ENCODE results near the gene MGMT.

The MGMT gene

GRCh38 chr10:129581827-129582411, 114.9 kb downstream of the MGMT start:
- in situ Hi-C loops (cut with MboI; ENCODE audit: low sequenced_read_pairs) = no loop called here

GRCh38 chr10:129583831-129584230, 116.8 kb downstream of the MGMT start:
- in situ Hi-C loops (cut with MboI; ENCODE audit: low sequenced_read_pairs) = no loop called here

GRCh38 chr10:129586898-129587443, 119.9 kb downstream of the MGMT start:
- in situ Hi-C loops (cut with MboI; ENCODE audit: low sequenced_read_pairs) = no loop called here

- in situ Hi-C loops (cut with MboI; ENCODE audit: low sequenced_read_pairs) = no loop called here
These were observed 122.5 kb downstream of the MGMT start for GRCh38 chr10:129589546-129589945.

GRCh38 chr10:129593953-129594352, 126.9 kb downstream of the MGMT start:
- in situ Hi-C loops (cut with MboI; ENCODE audit: low sequenced_read_pairs) = no loop called here

- in situ Hi-C loops (cut with MboI; ENCODE audit: low sequenced_read_pairs) = no loop called here
These were observed 127.8 kb downstream of the MGMT start for GRCh38 chr10:129594811-129595210.

GRCh38 chr10:129598413-129598812, 131.4 kb downstream of the MGMT start:
- in situ Hi-C loops (cut with MboI; ENCODE audit: low sequenced_read_pairs) = no loop called here

- in situ Hi-C loops (cut with MboI; ENCODE audit: low sequenced_read_pairs) = no loop called here
These were observed 132.1 kb downstream of the MGMT start for GRCh38 chr10:129599160-129599559.

- in situ Hi-C loops (cut with MboI; ENCODE audit: low sequenced_read_pairs) = no loop called here
These were observed 134.7 kb downstream of the MGMT start for GRCh38 chr10:129601737-129602136.

GRCh38 chr10:129602938-129603535, 136.0 kb downstream of the MGMT start:
- in situ Hi-C loops (cut with MboI; ENCODE audit: low sequenced_read_pairs) = no loop called here

- in situ Hi-C loops (cut with MboI; ENCODE audit: low sequenced_read_pairs) = no loop called here
These were observed 137.4 kb downstream of the MGMT start for GRCh38 chr10:129604333-129605032.

- in situ Hi-C loops (cut with MboI; ENCODE audit: low sequenced_read_pairs) = no loop called here
These were observed 138.4 kb downstream of the MGMT start for GRCh38 chr10:129605266-129605985.

GRCh38 chr10:129605986-129606518, 139.0 kb downstream of the MGMT start:
- in situ Hi-C loops (cut with MboI; ENCODE audit: low sequenced_read_pairs) = no loop called here

- in situ Hi-C loops (cut with MboI; ENCODE audit: low sequenced_read_pairs) = no loop called here
These were observed 140.6 kb downstream of the MGMT start for GRCh38 chr10:129607607-129608109.

- in situ Hi-C loops (cut with MboI; ENCODE audit: low sequenced_read_pairs) = no loop called here
These were observed 141.6 kb downstream of the MGMT start for GRCh38 chr10:129608653-129609052.

GRCh38 chr10:129609551-129609950, 142.5 kb downstream of the MGMT start:
- in situ Hi-C loops (cut with MboI; ENCODE audit: low sequenced_read_pairs) = no loop called here

GRCh38 chr10:129612481-129613109, 145.6 kb downstream of the MGMT start:
- in situ Hi-C loops (cut with MboI; ENCODE audit: low sequenced_read_pairs) = no loop called here

- in situ Hi-C loops (cut with MboI; ENCODE audit: low sequenced_read_pairs) = no loop called here
These were observed 146.4 kb downstream of the MGMT start for GRCh38 chr10:129613377-129613980.

- in situ Hi-C loops (cut with MboI; ENCODE audit: low sequenced_read_pairs) = no loop called here
These were observed 147.3 kb downstream of the MGMT start for GRCh38 chr10:129614341-129614740.

- in situ Hi-C loops (cut with MboI; ENCODE audit: low sequenced_read_pairs) = no loop called here
These were observed 148.3 kb downstream of the MGMT start for GRCh38 chr10:129615381-129615780.
